RPMI7951 (cell line): ENCODE data around the gene PPP1R26. TPM values are rescaled to one million over a fixed set of nuclear protein-coding genes. Genes with fewer than 3 reads are reported as not detected.

Experiments
- total RNA-seq: library from RNA; depleted of rRNA; stranded (reverse); fragments of >200 nt; shearing (Covaris generic); gene quantifications from 2 replicates; pipeline ENCODE4 v1.2.3, GENCODE V29; 2014; rRNA removed

PPP1R26 gene
- total RNA-seq, 1 experiment from 2014 or later = 0.24 TPM

Other genes starting within 250 kb of the PPP1R26 start
- gene MRPS2, start 20.9 kb downstream of the PPP1R26 start, total RNA-seq = 18.1 and 25.2 TPM in 2 replicates
- not detected in 2 replicates for gene LCN1, start 41.7 kb downstream of the PPP1R26 start, total RNA-seq
- gene OBP2A, start 66.3 kb downstream of the PPP1R26 start, total RNA-seq = not detected in 2 replicates
- gene PAEP, start 82.0 kb downstream of the PPP1R26 start, total RNA-seq = 0.39 TPM in 1 of 2 replicates, not detected in the other
- not detected in 2 replicates for gene GLT6D1, start 159.8 kb downstream of the PPP1R26 start, total RNA-seq
- gene LCN9, start 183.5 kb downstream of the PPP1R26 start, total RNA-seq = not detected in 2 replicates
- gene SOHLH1, start 219.7 kb downstream of the PPP1R26 start, total RNA-seq = not detected in 2 replicates
- not detected in 2 replicates for gene KCNT1, start 222.4 kb downstream of the PPP1R26 start, total RNA-seq